GDM1 (cell line): Measurements from ENCODE around the gene INPP5K.
"Not testable (repeated sequence)": the region's sequence is repeated elsewhere in the genome, so short reads cannot be mapped to it uniquely, and the experiment has no call there.

Experiments used
- DNase-seq: peaks from one replicate; lab custom pipeline; 2025; lab: John Stamatoyannopoulos, UW

Gene INPP5K

DNA sequence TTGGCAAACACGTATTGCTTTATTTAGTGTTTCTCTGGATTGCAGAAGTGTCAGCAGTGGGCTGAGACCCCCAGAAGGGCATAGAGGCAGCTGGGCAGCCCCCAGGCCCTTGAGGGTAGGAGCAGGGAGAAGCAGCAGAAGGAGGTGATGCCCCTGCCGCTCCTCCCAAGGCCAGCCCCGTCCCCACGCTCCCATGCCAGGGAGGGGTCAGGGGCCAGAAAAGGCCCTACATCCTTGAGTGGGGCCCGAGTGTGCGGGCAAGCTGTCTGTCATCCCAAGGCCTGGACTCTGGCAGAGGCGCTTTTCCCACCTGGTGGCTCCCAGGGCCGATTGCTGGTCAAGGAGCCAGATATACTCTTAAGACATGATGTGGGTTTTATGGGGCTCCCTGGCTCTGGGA is 52.2 kb downstream of the INPP5K start:
- no peak for DNase-seq

DNA sequence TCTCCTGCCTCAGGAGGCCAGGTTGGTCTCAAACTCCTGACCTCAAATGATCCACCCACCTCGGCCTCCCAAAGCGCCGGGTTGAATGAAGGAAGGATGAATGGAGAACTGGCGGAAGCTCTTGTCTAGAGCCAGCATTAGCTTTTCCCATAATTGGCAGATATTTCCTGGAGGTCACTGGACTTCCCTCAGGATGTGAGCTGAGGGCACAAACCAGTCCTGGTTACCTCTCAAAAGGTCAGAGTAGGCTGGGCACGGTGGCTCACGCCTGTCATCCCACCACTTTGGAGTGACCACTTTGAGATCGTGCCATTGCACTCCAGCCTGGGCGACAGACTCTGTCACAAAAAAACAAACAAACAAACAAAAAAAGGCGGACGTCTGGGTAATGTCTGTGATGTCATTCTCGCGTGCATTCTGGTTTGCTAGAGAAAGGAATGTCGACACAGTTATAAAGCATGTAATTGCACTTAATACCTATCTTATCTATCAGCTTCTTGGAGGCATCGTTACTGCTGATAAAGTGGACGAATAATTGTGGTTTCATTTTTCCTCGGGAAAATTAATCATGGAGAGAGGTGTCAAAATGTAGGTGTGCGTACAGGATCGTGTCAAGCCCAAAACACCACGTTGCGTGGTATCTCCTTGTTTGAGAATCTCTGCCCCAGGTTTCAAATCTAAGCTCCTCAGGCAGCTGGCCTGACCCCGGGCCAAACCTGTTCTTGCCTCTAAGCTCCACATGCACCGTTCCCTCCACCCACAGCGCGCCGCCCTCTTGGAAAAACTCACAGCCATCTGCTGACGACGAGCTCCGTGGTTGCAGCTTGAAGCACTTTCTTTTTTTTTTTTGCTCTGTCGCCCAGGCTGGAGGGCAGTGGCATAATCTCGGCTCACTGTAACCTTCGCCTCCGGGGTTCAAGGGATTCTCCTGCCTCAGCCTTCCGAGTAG is 54.0 kb downstream of the INPP5K start:
- no peak for DNase-seq

DNA sequence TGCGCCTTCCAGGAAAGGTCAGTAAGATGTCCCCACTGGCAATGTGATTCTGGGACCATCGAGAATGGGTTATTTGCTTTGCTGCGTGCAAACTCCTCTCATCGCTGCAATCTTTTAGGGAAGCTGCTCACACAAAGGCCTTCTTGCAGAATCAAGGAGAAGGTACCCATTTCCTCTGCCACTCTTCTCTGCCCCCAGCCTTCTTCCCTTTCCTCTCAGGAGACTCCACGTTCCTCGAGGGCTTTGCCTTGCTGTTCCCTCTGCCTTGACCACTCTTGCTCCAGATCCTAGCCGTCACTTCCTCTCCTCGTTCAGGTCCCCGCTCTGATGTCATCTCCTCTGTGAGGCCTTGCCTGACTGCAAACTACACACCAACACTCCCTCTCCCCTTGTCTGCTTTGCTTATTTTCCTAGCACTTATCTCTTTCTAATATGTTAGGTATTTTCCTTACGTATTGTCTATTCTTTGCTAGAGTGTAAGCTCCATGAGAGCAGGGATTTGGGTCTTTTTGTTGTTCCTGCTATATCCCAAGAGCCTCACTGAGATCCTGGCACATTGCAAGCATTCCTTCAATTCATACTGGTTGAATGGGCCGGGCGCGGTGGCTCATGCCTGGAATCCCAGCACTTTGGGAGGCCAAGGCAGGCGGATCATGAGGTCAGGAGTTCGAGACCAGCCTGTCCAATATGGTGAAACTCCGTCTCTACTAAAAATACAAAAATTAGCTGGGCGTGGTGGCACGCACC is 55.0 kb downstream of the INPP5K start:
- DNase-seq, result no peak

DNA sequence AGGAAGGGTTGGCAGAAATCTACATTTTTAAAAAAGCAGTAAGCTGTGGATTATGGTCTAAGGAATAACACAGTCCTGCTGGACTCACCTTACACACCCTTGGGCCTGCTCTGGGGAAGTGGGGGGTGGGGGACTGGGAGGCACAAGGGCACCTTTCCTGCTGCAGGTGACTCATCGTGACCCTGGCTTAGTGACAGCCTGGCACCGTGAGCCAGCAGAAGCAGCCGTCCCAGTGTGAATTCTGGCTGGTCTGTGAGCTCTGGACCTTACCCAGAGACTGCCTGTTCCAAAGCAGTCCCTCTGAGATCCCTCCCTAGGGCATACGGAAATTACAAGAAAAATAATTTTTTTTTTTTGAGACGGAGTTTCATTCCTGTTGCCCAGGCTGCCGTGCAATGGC is 56.2 kb downstream of the INPP5K start:
- DNase-seq, result no peak

DNA sequence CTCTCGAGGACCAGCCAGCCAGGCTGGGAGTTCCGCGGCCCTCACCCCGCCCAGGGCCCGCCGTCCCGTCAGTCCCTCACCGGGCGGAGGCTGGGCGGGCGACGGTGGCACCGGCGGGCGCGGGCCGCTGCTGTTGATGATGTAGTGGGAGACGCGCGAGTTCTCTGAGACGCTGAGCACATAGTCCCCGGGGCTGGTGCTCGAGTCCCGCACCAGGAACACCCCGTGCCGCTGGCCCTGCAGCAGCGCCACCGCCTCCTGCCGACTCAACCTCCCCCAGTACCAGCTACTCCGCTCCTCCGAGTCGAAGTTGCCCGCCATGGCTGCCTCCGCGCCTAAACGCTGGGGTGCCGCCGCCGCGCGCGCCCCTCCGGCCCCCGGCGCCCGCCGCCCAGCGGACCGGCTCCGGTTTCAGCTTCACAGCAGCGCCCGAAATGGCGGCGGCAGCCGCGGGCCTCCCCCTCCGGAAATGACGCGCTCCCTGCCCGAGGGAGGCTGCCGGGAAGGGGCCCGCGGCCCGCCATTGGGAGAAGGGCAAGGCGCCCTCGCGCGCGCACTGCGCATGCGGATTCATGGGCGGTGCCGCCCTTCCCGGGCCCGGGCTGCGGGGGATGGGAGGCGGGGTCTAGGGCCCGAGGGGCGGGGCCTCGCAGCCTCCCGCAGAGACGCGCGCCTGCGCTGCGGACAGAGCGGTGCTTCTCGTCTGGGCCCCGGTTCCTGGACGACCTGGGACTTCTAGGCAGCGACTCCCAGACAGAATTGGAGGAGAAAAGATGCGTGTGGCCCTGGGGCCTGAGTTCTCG is 60.4 kb downstream of the INPP5K start, which contains the start of gene CRK:
Gene CRK, minus strand, starts transcription at position 436 of the 803 bp plus-strand sequence. Its CDS starts 115 bp downstream, at position 321.
- peak; percentile 95 for DNase-seq

DNA sequence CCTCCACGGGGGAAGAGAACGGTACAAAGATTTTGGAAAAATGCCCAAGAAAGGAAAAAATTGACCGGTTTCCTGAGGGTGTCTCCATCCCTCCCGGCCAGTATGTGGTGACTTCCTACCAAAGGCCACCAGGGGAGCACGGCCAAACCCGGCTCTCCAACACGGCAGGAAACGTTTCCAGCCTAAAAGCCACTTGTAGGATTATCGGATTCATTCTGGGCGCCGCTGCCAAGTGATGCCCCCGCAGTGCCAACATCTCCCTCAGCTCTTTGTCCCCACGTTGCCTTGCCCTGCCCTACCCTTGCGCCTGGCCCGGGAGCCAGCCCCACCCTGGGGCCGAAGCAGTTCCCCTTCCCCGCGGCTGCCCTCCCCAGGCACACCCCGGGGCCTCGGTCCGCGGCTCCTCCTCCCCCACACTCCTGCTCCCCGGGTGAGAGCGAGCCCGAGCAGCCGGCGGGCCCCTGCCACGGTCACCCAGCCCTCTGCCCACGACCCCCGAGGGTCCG is 61.1 kb downstream of the INPP5K start:
- no peak for DNase-seq

DNA sequence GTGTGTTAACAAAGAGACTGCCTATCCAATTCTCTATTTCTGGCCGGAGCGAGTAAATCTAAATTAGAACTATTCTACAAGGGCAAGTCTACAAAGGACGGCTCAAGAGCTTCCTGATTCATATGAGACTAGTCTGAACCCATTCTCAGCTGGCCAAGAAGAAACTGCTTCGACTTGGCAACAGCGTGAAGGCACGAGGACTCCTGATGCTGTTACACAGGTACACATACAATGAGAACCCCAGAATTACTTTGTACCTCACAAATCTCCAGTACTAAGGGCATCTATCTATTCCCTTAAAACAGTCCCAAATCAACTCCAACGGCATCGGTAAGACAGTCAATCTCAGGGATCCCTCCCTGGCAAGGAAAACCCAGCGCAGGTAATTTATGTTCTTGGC is 61.9 kb downstream of the INPP5K start:
- DNase-seq, result no peak

DNA sequence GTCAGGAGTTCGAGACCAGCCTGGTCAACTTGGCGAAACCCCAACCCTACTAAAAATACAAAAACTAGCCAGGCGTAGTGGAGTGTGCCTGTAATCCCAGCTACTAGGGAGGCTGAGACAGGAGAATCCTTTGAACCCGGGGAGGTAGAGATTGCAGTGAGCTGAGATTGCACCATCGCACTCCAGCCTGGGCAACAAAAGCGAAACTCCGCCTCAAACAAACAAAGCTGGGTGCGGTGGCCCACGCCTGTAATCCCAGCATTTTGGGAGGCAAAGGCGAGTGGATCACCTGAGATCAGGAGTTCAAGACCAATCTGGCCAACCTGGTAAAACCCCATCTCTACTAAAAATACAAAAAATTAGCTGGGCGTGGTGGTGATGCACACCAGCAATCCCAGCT is 62.7 kb downstream of the INPP5K start:
- DNase-seq, result not testable (repeated sequence)

DNA sequence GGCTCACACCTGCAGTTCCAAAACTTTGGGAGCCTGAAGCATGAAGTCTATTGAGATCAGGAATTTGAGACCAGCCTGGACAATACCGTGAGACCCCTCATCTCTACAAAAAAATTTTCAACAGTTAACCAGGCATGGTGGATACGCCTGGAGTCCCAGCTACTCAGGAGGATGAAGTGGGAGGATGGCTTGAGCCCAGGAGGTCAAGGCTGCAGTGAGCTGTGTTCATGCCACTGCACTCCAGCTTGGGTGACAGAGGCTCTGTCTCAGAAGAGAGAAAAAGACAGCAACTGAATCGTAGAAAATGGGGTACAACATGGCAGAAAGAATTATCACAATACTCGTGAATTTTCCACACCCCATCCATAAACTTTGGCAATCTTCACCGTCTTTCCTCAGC is 63.6 kb downstream of the INPP5K start:
- no peak for DNase-seq

DNA sequence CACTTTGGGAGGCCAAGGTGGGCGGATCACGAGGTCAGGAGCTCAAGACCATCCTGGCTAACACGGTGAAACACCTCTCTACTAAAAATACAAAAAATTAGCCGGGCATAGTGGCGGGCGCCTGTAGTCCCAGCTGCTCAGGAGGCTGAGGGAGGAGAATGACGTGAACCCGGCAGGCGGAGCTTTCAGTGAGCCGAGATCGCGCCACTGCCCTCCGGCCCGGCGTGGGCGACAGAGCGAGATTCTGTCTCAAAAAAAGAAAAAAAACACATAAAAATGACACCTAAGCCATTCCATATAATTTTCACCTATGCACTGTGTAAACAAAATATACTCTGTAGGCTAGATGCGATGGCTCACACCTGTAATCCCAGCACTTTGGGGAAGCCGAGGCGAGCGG is 66.2 kb downstream of the INPP5K start:
- not testable (repeated sequence) for DNase-seq

DNA sequence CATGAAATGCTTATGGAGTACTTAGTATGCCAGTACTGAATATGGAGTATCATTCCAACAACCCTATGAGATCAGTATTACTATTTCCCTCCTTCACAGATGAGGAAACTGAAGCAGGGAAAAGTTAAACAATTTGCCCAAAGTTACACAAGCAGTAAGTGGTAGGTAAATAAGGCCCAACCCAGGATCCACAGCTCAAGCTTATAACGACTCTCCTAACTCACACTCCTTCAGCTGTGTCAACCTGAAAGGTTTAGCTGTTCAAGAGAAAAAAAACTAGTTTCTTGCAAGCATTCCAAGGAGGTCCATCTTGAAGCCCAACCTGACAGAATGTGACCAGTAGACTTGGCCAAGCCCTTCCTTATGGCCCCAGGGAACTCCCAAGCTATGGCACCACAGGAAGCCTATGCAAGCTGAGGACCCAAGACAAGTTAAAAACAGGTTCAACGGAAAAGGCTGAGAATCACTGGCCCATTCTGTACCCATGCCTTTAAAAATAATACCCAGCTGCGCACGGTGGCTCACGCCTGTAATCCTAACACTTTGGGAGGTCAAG is 66.9 kb downstream of the INPP5K start:
- DNase-seq, result no peak

DNA sequence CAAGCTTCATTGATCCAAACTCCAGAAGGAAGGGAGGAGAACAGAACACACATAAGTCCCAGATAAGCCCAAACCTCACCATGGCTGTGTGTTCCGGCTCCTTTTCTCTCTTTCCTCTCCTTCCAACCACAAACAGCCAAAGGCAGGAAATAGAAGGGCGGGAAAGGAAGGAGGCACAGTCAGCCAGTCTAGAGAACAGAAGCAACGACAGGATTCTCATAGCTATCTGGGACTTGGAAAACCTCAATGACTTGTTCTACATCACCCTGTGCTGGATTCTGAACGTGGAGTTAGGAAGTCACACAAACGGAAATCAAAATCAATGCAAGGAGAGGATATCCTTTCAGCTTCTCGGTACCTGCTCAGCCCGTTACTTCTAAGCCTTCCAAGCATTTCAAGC is 69.4 kb downstream of the INPP5K start:
- no peak for DNase-seq

DNA sequence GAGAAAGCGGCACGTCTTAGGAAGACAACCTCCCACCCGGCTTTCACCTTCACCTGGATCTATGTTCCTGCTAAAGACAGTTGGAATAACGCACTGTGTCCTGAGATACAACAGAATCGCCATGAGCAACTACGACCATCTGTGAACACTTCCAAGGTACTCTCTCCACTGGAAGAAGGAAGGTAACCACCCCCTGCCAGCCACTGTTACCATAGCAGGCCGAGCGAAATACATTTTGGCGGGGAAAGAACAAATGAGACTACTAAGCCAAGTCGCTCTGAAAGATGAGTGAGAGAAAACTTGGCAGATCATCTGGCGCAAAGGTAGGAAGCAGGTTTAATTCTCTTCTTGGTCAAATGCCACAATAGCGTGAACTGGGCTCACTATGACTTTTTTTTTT is 70.2 kb downstream of the INPP5K start:
- no peak for DNase-seq

DNA sequence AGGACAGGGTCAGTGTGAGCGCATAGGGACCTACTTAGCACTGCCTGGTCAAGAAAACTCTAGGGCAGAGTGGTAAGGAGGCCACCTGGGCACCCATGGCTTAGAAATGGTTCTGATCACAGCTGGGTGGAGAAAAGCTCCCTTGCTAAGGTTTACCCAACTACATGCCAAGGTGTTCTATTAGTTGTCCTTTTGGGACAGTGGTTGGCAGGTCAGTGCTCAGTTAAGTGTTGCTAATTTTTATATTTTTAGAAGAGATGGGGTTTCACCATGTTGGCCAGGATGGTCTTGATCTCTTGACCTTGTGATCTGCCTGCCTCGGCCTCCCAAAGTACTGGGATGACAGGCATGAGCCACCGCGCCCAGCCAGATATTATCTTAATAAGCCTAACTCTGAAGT is 70.7 kb downstream of the INPP5K start:
- DNase-seq, result not testable (repeated sequence)
